Activated B cell treated with CpG ODN at 0.5 μM for 24 hours (primary cell): ENCODE results near the gene CD34. TPM values are rescaled to one million over a fixed set of nuclear protein-coding genes. Genes with fewer than 3 reads are reported as not detected.

Source experiments
- ATAC-seq: fragments of 200-7000 bp; cut with Tn5 transposase; one replicate; pipeline ENCODE4 v1.10.0; 2021; ENCODE audit warnings: low read depth, mild to moderate bottlenecking, moderate library complexity
- CTCF ChIA-PET: fragments of 350-600 bp; sonication (Branson Sonifier 250); formaldehyde crosslinking; loops from one replicate; lab custom pipeline; 2021; ENCODE audit warnings: antibody characterized with exemption; lab: Charles Lee
- POLR2A ChIA-PET: fragments of 350-600 bp; sonication (Branson Sonifier 250); formaldehyde crosslinking; loops from one replicate; lab custom pipeline; 2021; ENCODE audit warnings: antibody characterized with exemption; lab: Charles Lee
- DNase-seq: peaks from one replicate; pipeline ENCODE4 v3.0.0; 2022
- H3K27ac Mint-ChIP-seq: one replicate; pipeline ENCODE4 v1.8.0; 2020; ENCODE audit warnings: mixed read lengths
- H3K27me3 Mint-ChIP-seq: one replicate; pipeline ENCODE4 v1.8.0; 2021; ENCODE audit warnings: mixed read lengths
- H3K36me3 Mint-ChIP-seq: one replicate; pipeline ENCODE4 v1.8.0; 2021; ENCODE audit warnings: low read depth, mixed read lengths
- H3K4me1 Mint-ChIP-seq: one replicate; pipeline ENCODE4 v1.8.0; 2021; ENCODE audit warnings: mixed read lengths
- H3K4me3 Mint-ChIP-seq: one replicate; pipeline ENCODE4 v1.8.0; 2020; ENCODE audit warnings: mild to moderate bottlenecking, mixed read lengths
- H3K9me3 Mint-ChIP-seq: one replicate; pipeline ENCODE4 v1.8.0; 2020; ENCODE audit warnings: mixed read lengths
- intact Hi-C: fragments of 100-400 bp; cut with micrococcal nuclease; formaldehyde crosslinking; loops from one replicate; pipeline ENCODE4 v1.15.1; 2024
- total RNA-seq: library from RNA; stranded (reverse); gene quantifications from 2 replicates; pipeline ENCODE4 v1.2.3, GENCODE V29; 2022
- TF ChIP-seq, protein P1 (sequence below): fragments of 200-600 bp; IDR thresholded peaks from one replicate; pipeline ENCODE4 v1.8.0; 2022; ENCODE audit warnings: antibody characterized with exemption, mild to moderate bottlenecking

Gene CD34
- total RNA-seq, 1 donor from 2014 or later = not detected

DNA sequence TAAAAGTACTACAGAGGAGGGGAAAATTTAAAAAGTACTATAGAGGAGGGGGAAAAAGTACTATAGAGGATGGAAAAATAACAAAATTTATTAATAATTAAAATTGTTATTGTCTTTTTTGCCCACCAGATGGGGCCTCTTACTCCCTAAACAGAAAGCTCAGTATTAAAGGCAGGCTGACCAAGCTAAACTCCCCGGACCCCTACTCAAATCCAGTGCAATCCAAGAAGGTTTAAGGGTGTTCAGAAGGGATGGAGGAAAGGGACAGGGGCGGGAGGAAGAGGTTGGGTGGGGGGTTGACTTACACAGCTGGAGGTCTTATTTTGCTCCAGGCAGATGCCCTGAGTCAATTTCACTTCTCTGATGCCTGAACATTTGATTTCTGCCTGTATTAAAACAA is 13.7 kb downstream of the CD34 start:
- CTCF ChIA-PET = interaction anchor here (1.3 to 4.4 kb wide), 4 partner anchors 11 to 68 kb away, joined by 3 to 33 read pairs (median 8); no protein-coding TSS in a partner anchor
- TF ChIP-seq, protein P1, sequence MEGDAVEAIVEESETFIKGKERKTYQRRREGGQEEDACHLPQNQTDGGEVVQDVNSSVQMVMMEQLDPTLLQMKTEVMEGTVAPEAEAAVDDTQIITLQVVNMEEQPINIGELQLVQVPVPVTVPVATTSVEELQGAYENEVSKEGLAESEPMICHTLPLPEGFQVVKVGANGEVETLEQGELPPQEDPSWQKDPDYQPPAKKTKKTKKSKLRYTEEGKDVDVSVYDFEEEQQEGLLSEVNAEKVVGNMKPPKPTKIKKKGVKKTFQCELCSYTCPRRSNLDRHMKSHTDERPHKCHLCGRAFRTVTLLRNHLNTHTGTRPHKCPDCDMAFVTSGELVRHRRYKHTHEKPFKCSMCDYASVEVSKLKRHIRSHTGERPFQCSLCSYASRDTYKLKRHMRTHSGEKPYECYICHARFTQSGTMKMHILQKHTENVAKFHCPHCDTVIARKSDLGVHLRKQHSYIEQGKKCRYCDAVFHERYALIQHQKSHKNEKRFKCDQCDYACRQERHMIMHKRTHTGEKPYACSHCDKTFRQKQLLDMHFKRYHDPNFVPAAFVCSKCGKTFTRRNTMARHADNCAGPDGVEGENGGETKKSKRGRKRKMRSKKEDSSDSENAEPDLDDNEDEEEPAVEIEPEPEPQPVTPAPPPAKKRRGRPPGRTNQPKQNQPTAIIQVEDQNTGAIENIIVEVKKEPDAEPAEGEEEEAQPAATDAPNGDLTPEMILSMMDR = no peak
- Mint-ChIP-seq H3K36me3 (no peaks in the 10 kb centered on the region), H3K27me3 (peaks cover 2% of the 10 kb centered on the region), H3K4me1 (peaks cover 8% of the 10 kb centered on the region), H3K27ac (no peak overlapping the region), H3K9me3 (no peaks in the 10 kb centered on the region), H3K4me3 (no peak overlapping the region)
- POLR2A ChIA-PET = no interaction called here
- DNase-seq (no peak), ATAC-seq (no peak)
- intact Hi-C loops = loop anchor here (1.0 kb wide), 1 partner anchor 66 kb away; no protein-coding TSS in a partner anchor

DNA sequence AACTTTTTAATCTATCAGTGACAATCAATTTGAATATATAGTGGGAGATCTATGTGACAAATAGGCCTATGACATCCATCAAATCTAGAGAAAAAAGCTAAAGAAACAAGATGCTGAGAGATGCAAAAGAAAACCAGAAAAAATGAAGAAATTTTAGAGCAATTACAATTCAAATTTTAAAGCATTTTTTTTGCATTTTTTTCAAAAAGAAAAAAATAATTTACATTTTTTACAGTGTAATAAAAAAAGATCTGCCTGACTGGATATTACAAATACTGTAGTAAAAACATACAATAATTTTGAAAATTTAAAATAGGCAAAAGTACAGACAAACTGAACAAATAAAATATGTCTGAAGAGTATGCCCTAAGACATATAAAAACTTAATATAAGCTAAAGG is 14.4 kb downstream of the CD34 start:
- no peak for ATAC-seq
- H3K27me3 Mint-ChIP-seq = peaks cover 2% of the 10 kb centered on the region
- no peaks in the 10 kb centered on the region for H3K9me3 Mint-ChIP-seq
- no peak overlapping the region for H3K4me3 Mint-ChIP-seq
- intact Hi-C loops = no loop called here
- no peak overlapping the region for H3K27ac Mint-ChIP-seq
- H3K36me3 Mint-ChIP-seq = no peaks in the 10 kb centered on the region
- TF ChIP-seq, protein P1 = no peak
- ChIA-PET POLR2A (no interaction called here), CTCF (interaction anchor here (1.3 to 4.4 kb wide), 4 partner anchors 10 to 68 kb away, joined by 3 to 33 read pairs (median 8); no protein-coding TSS in a partner anchor)
- peaks cover 8% of the 10 kb centered on the region for H3K4me1 Mint-ChIP-seq
- no peak for DNase-seq

DNA sequence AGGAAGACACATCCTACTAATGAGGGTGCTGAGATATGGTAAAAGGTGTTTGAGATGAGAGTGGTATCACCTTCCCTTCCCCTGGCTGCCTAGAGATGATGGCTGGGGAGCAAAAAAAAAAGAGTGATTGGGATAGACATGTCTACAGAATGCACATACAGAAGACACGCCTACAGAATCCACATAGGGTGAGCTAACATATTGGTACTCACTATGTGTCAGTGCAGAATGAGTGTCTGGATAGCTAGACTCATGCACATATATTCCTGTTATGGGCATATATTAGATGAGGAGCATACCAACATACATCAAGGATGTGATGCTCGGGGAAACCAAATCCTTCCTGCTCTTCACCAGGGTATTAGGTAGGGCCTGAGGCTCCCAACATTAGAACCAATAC is 16.2 kb downstream of the CD34 start:
- H3K4me3 Mint-ChIP-seq = no peak overlapping the region
- DNase-seq (no peak), ATAC-seq (no peak)
- H3K36me3 Mint-ChIP-seq = no peaks in the 10 kb centered on the region
- peaks cover 2% of the 10 kb centered on the region for H3K27me3 Mint-ChIP-seq
- H3K4me1 Mint-ChIP-seq = peaks cover 21% of the 10 kb centered on the region
- ChIA-PET POLR2A (no interaction called here), CTCF (interaction anchor here (1.1 to 4.4 kb wide), 2 partner anchors 8 to 26 kb away, joined by 3 to 33 read pairs; no protein-coding TSS in a partner anchor)
- intact Hi-C loops = no loop called here
- TF ChIP-seq, protein P1 = no peak
- H3K9me3 Mint-ChIP-seq = no peaks in the 10 kb centered on the region
- no peak overlapping the region for H3K27ac Mint-ChIP-seq

DNA sequence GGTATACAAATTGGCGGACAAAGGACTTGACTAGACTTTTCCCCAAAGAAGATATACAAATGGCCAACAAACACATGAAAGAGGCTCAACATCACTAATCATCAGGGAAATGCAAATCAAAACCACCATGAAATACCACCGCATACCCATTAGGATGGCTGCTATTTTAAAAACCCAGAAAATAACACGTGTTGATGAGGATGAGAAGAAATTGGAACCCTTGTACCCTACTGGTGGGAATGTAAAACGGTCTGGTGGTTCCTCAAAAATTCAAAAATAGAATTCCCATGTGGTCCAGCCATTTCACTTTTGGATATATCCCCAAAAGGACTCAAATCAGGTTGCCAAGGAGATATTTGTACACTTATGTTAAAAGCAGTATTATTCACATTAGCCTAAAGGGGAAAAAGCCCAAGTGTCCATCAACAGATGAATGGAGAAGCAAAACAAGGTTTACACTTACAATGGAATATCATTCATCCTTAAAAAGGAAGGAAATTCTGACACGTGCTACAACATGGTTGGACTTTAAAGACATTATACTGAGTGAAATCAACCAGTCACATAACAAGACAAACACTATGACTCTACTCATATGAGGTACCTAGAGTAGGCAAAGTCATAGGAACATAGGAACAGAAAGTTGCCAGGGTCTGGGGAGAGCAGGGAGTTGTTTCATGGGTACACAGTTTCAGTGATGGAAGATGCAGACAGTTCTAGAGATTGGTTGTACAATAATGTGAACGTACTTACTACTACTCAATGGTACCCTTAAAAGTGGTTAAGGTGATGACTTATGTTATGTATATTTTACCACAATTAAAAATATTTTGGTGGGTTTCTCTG is 17.0 kb downstream of the CD34 start:
- intact Hi-C loops = no loop called here
- Mint-ChIP-seq H3K27ac (no peak overlapping the region), H3K36me3 (no peaks in the 10 kb centered on the region), H3K4me1 (peaks cover 23% of the 10 kb centered on the region), H3K9me3 (no peaks in the 10 kb centered on the region), H3K27me3 (peaks cover 2% of the 10 kb centered on the region), H3K4me3 (no peak overlapping the region)
- ATAC-seq = no peak
- TF ChIP-seq, protein P1 = no peak
- no peak for DNase-seq
- ChIA-PET POLR2A (no interaction called here), CTCF (interaction anchor here (1.1 to 4.4 kb wide), 2 partner anchors 8 to 9 kb away, joined by 3 to 33 read pairs; no protein-coding TSS in a partner anchor)

DNA sequence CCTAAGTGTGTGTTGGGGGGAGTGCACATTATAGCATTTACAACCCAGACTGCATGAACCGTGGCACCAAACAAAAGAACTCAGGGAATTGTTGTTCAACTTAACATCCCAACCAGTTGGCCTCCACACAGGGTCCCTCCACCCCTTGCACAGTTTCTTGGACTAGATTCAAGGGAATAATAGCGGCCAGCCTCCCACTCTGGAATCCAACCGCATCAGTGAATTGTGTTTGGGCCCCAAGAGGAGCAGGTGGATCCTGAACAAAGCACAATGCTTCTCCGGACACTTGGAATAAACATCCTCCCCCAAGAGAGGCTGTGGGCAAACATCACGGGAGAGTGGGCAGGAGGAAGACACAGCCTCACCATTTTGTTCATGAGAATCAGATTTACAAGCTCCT is 18.2 kb downstream of the CD34 start:
- H3K4me3 Mint-ChIP-seq = no peak overlapping the region
- TF ChIP-seq, protein P1 = no peak
- no peak overlapping the region for H3K27ac Mint-ChIP-seq
- H3K4me1 Mint-ChIP-seq = peaks cover 23% of the 10 kb centered on the region
- ATAC-seq (no peak), DNase-seq (no peak)
- peaks cover 2% of the 10 kb centered on the region for H3K27me3 Mint-ChIP-seq
- H3K9me3 Mint-ChIP-seq = no peaks in the 10 kb centered on the region
- H3K36me3 Mint-ChIP-seq = no peaks in the 10 kb centered on the region
- ChIA-PET CTCF (interaction anchor here (1.1 kb wide), 1 partner anchor 8 kb away, joined by 3 read pairs; no protein-coding TSS in a partner anchor), POLR2A (no interaction called here)
- intact Hi-C loops = no loop called here
